ENCODE results near the gene CATSPERE. TPM values are rescaled to one million over a fixed set of nuclear protein-coding genes. Genes with fewer than 3 reads are reported as not detected.
"Not testable (repeated sequence)": the region's sequence is repeated elsewhere in the genome, so short reads cannot be mapped to it uniquely, and the experiment has no call there.

The CATSPERE gene
- total RNA-seq, 1 donor from 2014 or later = not detected

DNA sequence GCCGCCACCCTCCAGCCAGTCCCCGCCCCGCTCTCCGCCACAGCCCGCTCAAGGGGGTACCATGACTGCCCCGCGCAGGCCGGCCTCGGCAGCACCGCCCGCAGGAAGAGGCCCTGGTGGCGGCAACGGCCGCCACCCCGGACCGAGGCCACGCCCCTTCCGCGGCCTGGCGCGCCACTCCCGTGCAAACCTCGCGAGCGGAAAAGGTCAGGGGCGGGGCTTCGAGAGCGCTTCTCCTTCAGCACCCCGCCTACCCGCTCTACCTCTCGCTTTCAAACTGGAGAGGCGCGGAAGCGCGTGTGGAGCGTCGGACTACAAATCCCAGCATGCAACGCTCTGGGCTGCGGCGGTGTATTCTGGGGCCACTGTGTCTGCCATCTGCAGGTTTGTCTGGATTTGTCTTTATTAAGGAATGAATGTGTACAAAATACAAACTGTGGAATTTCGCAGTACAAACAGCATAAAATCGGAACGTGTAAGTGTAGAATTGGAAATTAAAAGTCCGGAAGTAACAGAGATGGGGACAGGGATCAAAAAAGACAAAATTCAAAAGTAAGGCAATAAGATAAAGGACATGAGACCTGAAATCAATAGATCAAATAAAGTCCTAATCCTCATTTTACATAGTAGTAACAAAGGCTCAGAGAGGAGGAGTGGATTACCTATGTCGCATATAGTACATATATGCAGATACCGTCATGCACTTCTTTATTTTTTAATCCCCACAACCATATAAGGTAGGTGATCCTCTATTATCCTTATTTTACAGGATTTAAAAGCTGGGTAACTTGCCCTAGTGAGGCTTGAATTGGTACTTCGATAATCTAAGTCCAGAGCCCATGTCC is 8.9 kb upstream of the CATSPERE start:
- H3K9me3 Mint-ChIP-seq = peaks cover 7% of the 10 kb centered on the region
- DNase-seq = peak; percentile 100
- intact Hi-C loops (cut with micrococcal nuclease) = loop anchor here (1.0 to 5.0 kb wide), 12 partner anchors 9 to 1197 kb away; partner anchors contain the start of genes AKT3, CATSPERE, CEP170 and COX20
- peak overlapping the region; percentile 92 for H3K4me3 Mint-ChIP-seq
- H3K4me1 Mint-ChIP-seq = peaks cover 29% of the 10 kb centered on the region
- no peaks in the 10 kb centered on the region for H3K27me3 Mint-ChIP-seq
- peaks cover 30% of the 10 kb centered on the region for H3K36me3 Mint-ChIP-seq (ENCODE audit: low read depth)
- H3K27ac Mint-ChIP-seq = peak overlapping the region; percentile 96

DNA sequence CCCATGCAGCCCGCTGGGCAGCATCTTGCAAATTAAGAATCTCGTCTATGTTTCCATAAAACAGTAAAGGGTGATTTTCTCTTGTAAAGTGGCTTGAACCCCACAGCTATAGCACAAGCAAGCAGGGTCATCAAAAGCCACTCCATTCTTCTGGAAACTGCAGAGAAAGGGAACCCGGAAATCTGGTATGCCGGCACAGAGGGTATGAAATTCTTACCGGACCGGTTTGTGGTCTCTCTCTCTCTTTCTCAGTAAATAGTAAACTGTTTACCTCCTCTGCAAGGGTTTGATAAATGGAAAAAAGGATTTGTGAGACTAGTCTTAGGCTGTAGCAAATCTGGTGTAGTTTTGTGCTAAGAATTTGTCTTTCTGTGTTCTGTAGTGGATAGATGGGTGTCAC is 6.7 kb upstream of the CATSPERE start:
- Mint-ChIP-seq H3K27me3 (no peaks in the 10 kb centered on the region), H3K4me3 (no peak overlapping the region), H3K36me3 (ENCODE audit: low read depth) (peaks cover 15% of the 10 kb centered on the region), H3K4me1 (peaks cover 15% of the 10 kb centered on the region), H3K9me3 (peaks cover 10% of the 10 kb centered on the region), H3K27ac (no peak overlapping the region)
- DNase-seq = no peak
- intact Hi-C loops (cut with micrococcal nuclease) = loop anchor here (5.0 kb wide), 2 partner anchors 102 to 148 kb away; a partner anchor contains a TSS

DNA sequence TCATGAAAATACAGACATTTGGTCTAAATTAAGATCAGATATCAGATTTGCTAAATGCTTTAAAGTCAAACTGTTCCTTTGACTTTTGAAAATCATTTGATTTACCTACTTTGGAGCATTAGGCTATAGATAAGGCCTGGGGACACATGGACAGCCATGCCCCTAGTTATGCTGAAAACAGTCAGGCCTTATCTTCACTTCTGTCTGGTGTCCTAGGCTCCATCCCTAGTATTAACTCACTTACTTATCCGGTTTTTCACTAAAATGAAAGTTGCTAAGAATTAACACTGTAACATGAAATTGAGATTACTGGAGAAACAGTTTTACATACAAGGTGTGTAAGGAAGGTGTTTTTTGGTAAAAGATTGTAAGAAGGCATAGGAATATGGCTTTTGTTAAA is 4.5 kb upstream of the CATSPERE start:
- no peaks in the 10 kb centered on the region for H3K27me3 Mint-ChIP-seq
- H3K4me3 Mint-ChIP-seq = no peak overlapping the region
- peaks cover 8% of the 10 kb centered on the region for H3K36me3 Mint-ChIP-seq (ENCODE audit: low read depth)
- intact Hi-C loops (cut with micrococcal nuclease) = no loop called here
- DNase-seq = no peak
- peaks cover 16% of the 10 kb centered on the region for H3K4me1 Mint-ChIP-seq
- H3K9me3 Mint-ChIP-seq = peaks cover 20% of the 10 kb centered on the region
- H3K27ac Mint-ChIP-seq = no peak overlapping the region

DNA sequence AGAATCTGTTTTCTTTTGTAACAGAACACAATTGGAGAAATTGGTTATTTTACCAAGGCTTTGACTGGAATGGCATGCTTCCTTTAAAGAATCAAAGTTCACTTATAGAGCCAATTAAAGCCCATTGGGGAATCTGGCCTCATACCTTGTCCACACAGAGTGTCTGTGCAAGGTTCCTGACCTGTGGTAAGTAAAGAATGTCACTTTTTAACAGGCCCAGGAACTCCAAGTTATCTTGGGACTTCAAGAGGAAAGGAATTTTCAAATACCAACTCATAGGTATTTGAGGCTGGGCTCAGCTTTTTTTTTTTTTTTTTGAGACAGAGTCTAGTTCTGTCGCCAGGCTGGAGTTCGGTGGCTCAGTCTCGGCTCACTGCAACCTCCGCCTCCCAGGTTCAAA is 2.3 kb upstream of the CATSPERE start:
- H3K36me3 Mint-ChIP-seq (ENCODE audit: low read depth) = peaks cover 8% of the 10 kb centered on the region
- H3K27ac Mint-ChIP-seq = no peak overlapping the region
- peaks cover 13% of the 10 kb centered on the region for H3K9me3 Mint-ChIP-seq
- H3K27me3 Mint-ChIP-seq = no peaks in the 10 kb centered on the region
- peaks cover 14% of the 10 kb centered on the region for H3K4me1 Mint-ChIP-seq
- H3K4me3 Mint-ChIP-seq = no peak overlapping the region
- intact Hi-C loops (cut with micrococcal nuclease) = no loop called here
- no peak for DNase-seq

DNA sequence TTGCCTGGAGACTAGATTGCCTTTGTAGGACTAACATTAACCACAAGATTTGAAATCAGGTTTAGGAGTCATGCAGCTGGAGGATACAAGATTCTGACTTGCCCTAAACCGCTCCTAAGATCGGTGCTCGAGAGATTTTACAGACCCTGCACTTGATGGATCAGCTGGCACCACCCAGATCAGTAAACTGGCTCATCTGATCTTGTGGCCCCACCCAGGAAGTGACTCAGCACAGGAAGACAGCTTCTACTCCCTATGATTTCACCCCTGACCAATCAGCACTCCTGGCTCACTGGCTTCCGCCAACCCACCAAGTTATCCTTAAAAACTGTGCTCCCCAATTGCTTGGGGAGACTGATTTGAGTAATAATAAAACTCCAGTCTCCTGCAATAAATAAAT is 876 bp upstream of the CATSPERE start:
- H3K27me3 Mint-ChIP-seq = peaks cover 2% of the 10 kb centered on the region
- H3K36me3 Mint-ChIP-seq (ENCODE audit: low read depth) = peaks cover 8% of the 10 kb centered on the region
- H3K27ac Mint-ChIP-seq = peak overlapping the region; percentile 60

DNA sequence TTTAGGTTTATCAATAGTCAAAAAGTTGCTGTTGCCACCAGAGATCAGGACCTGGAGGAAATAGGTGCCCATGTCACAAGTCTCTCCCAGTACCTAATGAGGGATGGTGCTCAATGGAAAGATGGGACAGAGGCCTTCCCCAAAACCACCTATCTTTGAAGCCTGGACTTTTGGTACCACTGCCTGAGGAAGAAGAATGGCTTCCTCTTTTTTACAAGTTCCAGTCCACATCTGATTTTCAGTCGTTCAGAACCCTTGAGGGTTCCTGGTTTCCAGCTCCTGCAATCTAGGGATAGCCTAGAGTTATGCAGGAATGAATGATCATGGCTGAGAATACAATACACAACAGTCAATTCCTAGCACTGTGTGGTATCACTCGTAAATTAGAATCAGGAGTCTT is 5.7 kb downstream of the CATSPERE start:
- no peaks in the 10 kb centered on the region for H3K9me3 Mint-ChIP-seq
- peaks cover 2% of the 10 kb centered on the region for H3K4me1 Mint-ChIP-seq
- no peak overlapping the region for H3K4me3 Mint-ChIP-seq
- peaks cover 2% of the 10 kb centered on the region for H3K27me3 Mint-ChIP-seq
- intact Hi-C loops (cut with micrococcal nuclease) = no loop called here
- no peak for DNase-seq
- no peak overlapping the region for H3K27ac Mint-ChIP-seq
- H3K36me3 Mint-ChIP-seq (ENCODE audit: low read depth) = no peaks in the 10 kb centered on the region

More for the DNA sequence above, 876 bp upstream of the CATSPERE start:
- H3K4me1 Mint-ChIP-seq = peaks cover 14% of the 10 kb centered on the region
- peak overlapping the region; percentile 40 for H3K4me3 Mint-ChIP-seq
- intact Hi-C loops (cut with micrococcal nuclease) = no loop called here
- peak; percentile 74 for DNase-seq
- peaks cover 13% of the 10 kb centered on the region for H3K9me3 Mint-ChIP-seq

DNA sequence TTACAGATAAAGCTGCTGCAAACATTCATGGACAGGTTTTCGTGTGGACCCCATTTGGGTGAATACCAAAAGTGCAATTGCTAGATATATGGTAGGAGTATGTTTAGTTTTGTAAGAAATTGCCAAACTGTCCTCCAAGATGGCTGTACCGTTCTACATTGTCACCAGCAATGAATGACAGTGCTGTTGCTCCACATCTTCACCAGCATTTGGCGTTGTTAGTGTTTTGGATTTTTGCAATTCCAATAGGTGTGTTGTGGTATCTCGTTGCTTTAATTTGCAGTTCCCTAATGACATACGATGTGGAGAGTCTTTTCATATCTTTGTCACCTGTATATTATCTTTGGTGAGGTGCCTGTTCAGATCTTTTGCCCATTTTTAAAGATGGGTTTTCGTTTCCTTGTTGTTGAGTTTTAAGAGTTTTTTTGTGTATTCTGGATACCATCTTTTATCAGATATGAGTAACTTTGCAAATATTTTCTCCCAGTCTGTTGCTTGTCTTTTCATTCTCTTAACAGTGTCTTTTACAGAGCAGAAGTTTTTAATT is 12.1 kb downstream of the CATSPERE start:
- Mint-ChIP-seq H3K9me3 (no peaks in the 10 kb centered on the region), H3K36me3 (ENCODE audit: low read depth) (no peaks in the 10 kb centered on the region), H3K27me3 (peaks cover 4% of the 10 kb centered on the region), H3K27ac (no peak overlapping the region), H3K4me1 (peaks cover 1% of the 10 kb centered on the region), H3K4me3 (no peak overlapping the region)
- intact Hi-C loops (cut with micrococcal nuclease) = no loop called here
- no peak for DNase-seq

DNA sequence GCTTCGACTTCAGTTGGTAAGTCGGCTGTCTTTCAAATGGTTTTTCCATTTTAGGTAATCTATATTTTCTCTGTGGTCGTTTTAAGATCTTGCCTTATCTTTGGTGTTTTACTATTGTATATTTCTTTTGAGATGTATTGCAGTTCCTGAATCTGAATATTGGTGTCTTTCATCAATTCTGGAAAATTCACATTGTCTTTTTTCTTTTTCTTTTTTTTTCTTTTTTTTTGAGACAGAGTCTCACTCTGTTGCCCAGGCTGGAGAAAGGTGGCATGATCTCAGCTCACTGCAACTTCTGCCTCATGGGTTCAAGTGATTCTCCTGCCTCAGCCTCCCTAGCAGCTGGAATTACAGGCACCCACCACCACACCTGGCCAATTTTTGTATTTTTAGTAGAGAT is 23.9 kb downstream of the CATSPERE start:
- DNase-seq; H3K4me3 Mint-ChIP-seq; intact Hi-C loops (cut with micrococcal nuclease); H3K36me3 Mint-ChIP-seq (ENCODE audit: low read depth); H3K4me1 Mint-ChIP-seq; H3K9me3 Mint-ChIP-seq; H3K27ac Mint-ChIP-seq; H3K27me3 Mint-ChIP-seq: not testable (repeated sequence)

DNA sequence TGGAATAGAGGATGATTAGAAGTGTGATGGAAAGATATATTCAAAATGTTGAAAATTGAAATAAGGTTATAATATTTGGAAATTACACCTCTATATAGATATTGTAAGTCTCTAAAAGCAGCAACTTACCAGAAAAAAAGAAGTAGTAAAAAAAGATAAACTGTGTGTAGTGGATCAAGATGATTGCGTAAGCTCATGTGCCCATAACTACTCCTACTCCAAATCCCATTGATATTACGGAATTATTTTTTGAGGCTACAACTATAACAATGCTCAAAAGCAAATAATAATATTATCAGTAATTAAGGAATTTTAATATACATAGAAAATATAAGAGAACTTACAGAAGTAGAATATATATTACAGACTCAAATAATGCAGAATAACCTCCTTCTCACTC is 33.6 kb downstream of the CATSPERE start:
- Mint-ChIP-seq H3K27me3 (no peaks in the 10 kb centered on the region), H3K27ac (no peak overlapping the region), H3K4me3 (no peak overlapping the region), H3K4me1 (no peaks in the 10 kb centered on the region), H3K9me3 (no peaks in the 10 kb centered on the region), H3K36me3 (ENCODE audit: low read depth) (no peaks in the 10 kb centered on the region)
- no peak for DNase-seq
- intact Hi-C loops (cut with micrococcal nuclease) = no loop called here

DNA sequence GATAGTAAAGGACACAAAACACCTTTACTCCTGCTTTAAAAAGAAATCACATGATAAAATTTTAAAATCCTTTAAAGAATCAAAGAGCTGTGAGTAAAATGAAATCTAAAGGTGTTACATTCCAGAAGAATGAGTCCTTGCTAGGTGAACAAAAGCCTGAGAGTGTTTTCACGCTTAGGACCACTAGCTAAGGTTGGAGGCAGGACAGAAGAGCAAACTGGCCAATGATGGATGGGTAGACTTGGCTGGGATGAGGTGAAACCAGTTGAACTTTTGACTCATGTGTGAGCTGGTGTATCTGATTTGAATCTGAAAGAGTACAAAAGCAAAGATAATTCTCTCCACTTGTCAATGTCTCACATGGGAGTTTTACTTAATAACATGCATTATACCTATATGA is 35.1 kb downstream of the CATSPERE start:
- Mint-ChIP-seq H3K36me3 (ENCODE audit: low read depth) (no peaks in the 10 kb centered on the region), H3K27me3 (no peaks in the 10 kb centered on the region), H3K9me3 (peaks cover 4% of the 10 kb centered on the region), H3K4me3 (no peak overlapping the region), H3K27ac (no peak overlapping the region), H3K4me1 (no peaks in the 10 kb centered on the region)
- intact Hi-C loops (cut with micrococcal nuclease) = no loop called here
- no peak for DNase-seq

DNA sequence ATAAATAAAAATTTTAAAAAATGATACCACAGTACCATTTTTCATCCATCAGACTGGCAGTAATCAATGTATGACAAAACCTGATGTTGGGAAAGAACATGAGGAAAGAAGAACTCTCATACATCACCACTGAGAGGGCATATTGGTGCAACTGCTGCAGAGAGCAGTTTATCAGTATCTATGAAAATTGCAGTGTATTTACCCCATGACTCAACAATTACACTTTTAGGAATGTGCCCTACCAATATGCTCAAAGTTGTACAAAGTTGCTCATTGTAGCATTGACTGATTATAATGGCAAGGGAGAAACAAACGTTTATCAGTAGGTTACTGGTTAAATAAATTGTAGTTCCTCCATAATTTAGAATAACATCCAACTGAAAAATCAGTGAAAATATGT is 36.7 kb downstream of the CATSPERE start:
- Mint-ChIP-seq H3K4me3 (no peak overlapping the region), H3K36me3 (ENCODE audit: low read depth) (no peaks in the 10 kb centered on the region), H3K9me3 (peaks cover 4% of the 10 kb centered on the region), H3K27ac (no peak overlapping the region), H3K27me3 (no peaks in the 10 kb centered on the region), H3K4me1 (no peaks in the 10 kb centered on the region)
- DNase-seq = no peak
- intact Hi-C loops (cut with micrococcal nuclease) = no loop called here

DNA sequence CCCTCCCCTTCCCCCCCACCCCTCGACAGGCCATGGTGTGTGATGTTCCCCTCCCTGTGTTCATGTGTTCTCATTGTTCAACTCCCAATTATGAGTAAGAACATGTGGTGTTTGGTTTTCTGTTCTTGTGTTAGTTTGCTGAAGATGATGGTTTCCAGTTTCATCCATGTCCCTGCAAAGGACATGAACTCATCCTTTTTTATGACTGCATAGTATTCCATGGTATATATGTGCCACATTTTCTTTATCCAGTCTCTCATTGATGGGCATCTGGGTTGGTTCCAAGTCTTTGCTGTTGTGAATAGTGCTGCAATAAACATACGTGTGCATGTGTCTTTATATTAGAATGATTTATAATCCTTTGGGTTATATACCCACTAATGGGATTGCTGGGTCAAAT is 38.4 kb downstream of the CATSPERE start:
- intact Hi-C loops (cut with micrococcal nuclease); H3K4me1 Mint-ChIP-seq: not testable (repeated sequence)

DNA sequence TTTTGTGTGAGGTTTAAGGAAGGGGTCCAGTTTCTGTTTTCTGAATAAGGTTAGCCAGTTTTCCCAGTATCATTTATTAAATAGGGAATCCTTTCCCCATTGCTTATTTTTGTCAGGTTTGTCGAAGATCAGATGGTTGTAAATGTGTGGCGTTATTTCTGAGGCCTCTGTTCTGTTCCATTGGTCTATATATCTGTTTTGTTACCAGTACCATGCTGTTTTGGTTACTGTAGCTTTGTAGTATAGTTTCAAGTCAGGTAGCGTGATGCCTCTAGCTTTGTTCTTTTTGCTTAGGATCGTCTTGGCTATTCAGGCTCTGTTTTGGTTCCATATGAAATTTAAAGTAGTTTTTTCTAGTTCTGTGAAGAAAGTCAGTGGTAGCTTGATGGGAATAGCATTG is 39.4 kb downstream of the CATSPERE start:
- intact Hi-C loops (cut with micrococcal nuclease); H3K9me3 Mint-ChIP-seq; H3K4me1 Mint-ChIP-seq; DNase-seq; H3K27ac Mint-ChIP-seq; H3K4me3 Mint-ChIP-seq; H3K36me3 Mint-ChIP-seq (ENCODE audit: low read depth); H3K27me3 Mint-ChIP-seq: not testable (repeated sequence)

More for the DNA sequence above, 38.4 kb downstream of the CATSPERE start:
- H3K9me3 Mint-ChIP-seq; H3K4me3 Mint-ChIP-seq; H3K27ac Mint-ChIP-seq; DNase-seq; H3K27me3 Mint-ChIP-seq; H3K36me3 Mint-ChIP-seq (ENCODE audit: low read depth): not testable (repeated sequence)

DNA sequence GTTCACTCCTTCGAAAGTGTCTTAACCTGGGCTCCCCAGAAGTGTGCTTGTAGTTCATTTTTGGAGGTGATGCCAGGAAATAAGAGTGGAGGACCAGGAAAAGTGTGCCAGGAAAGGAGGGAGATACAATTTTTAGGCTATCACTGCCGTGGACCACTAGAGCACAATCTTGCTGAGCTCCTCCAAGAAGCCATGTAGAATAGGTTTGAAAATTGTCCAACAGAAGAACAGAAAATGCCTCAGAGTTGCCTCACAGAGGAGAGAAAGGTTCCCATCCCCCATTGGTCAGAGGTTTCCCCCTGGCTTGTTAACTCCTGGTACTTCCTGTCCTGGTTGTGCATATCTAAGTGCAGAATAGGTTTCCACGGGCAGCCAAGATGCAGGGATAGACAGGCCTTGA is 41.6 kb downstream of the CATSPERE start:
- no peak for DNase-seq
- peaks cover 4% of the 10 kb centered on the region for H3K9me3 Mint-ChIP-seq
- H3K36me3 Mint-ChIP-seq (ENCODE audit: low read depth) = no peaks in the 10 kb centered on the region
- H3K4me3 Mint-ChIP-seq = no peak overlapping the region
- H3K27ac Mint-ChIP-seq = no peak overlapping the region
- intact Hi-C loops (cut with micrococcal nuclease) = no loop called here
- H3K27me3 Mint-ChIP-seq = no peaks in the 10 kb centered on the region
- H3K4me1 Mint-ChIP-seq = no peaks in the 10 kb centered on the region

Measured in activated CD4-positive, alpha-beta T cell treated with anti-CD3 and anti-CD28 coated beads, Interleukin-2, amount 10 ng/mL, durations not matched to agents 24 days and 14 days (primary cell).